K562 (cell line): ENCODE results near the gene ZBTB39. TPM values are rescaled to one million over a fixed set of nuclear protein-coding genes. Genes with fewer than 3 reads are reported as not detected.

Source experiments
- ARID1B ChIP-seq: fragments of 450-650 bp; IDR thresholded peaks from 2 replicates; pipeline ENCODE4 v1.6.1; 2016; ENCODE audit warnings: antibody characterized with exemption, mild to moderate bottlenecking, inconsistent platforms
- BRF1 ChIP-seq: IDR thresholded peaks from 3 replicates; pipeline ENCODE4 v1.6.1; 2011; ENCODE audit warnings: borderline replicate concordance, mild to moderate bottlenecking; ENCODE audit not compliant: insufficient read length; ENCODE audit errors: extremely low read depth
- CTCF ChIP-seq, 3 experiments: IDR thresholded peaks in 2 of 3; conservative IDR thresholded peaks in 1 of 3; 2 replicates each; pipeline ENCODE4 v1.5.1; 2011 to 2012; ENCODE audit warnings: low read length in 3 of 3, mild to moderate bottlenecking in 3 of 3, control low read depth in 2 of 3, improper control_type of control experiment in 1 of 3, inconsistent platforms in 1 of 3, low read depth in 1 of 3, mixed read lengths in 1 of 3, moderate library complexity in 1 of 3; ENCODE audit not compliant: insufficient read depth in 2 of 3
- GATAD2A ChIP-seq: fragments of 450-650 bp; IDR thresholded peaks from 2 replicates; pipeline ENCODE4 v1.6.1; 2017
- HNRNPLL ChIP-seq: fragments of 200-400 bp; formaldehyde crosslinking; IDR thresholded peaks from 2 replicates; pipeline ENCODE4 v1.6.1; 2017; ENCODE audit warnings: low read length, low read depth, mild to moderate bottlenecking; ENCODE audit not compliant: poor library complexity, severe bottlenecking
- JUN ChIP-seq, 2 experiments: sonication (generic) in 1 of 2; formaldehyde crosslinking in 1 of 2; IDR thresholded peaks; 2 replicates each; pipeline versions ENCODE4 v1.6.1 to v1.8.0; 2012 to 2022; ENCODE audit warnings: borderline replicate concordance in 2 of 2, mild to moderate bottlenecking in 2 of 2, improper control_type of control experiment in 1 of 2, low read depth in 1 of 2, low read length in 1 of 2, missing genetic modification reagents in 1 of 2
- KLF16 ChIP-seq: IDR thresholded peaks from 2 replicates; pipeline ENCODE4 v1.6.1; 2016; ENCODE audit warnings: antibody characterized with exemption
- MAX ChIP-seq: sonication (generic); formaldehyde crosslinking; IDR thresholded peaks from 2 replicates; pipeline ENCODE4 v1.9.0; 2022; ENCODE audit warnings: mild to moderate bottlenecking, missing genetic modification reagents
- RAD51 ChIP-seq: fragments of 450-650 bp; IDR thresholded peaks from 2 replicates; pipeline ENCODE4 v1.7.1; 2016; ENCODE audit warnings: low read depth, mild to moderate bottlenecking, borderline replicate concordance
- SIN3A ChIP-seq, 2 experiments: fragments of 150-350 bp in 1 of 2; IDR thresholded peaks; 2 replicates each; pipeline ENCODE4 v1.6.1; 2011 to 2016; ENCODE audit warnings: borderline replicate concordance in 2 of 2, low read depth in 2 of 2, low read length in 2 of 2, mild to moderate bottlenecking in 2 of 2, moderate library complexity in 2 of 2; ENCODE audit not compliant: control insufficient read depth in 1 of 2
- SRF ChIP-seq, 2 experiments: fragments of 250-450, 450-650 bp in 1 of 2; sonication (Bioruptor Pico) in 1 of 2; sonication (generic) in 1 of 2; formaldehyde crosslinking; IDR thresholded peaks; 2 replicates each; pipeline versions ENCODE4 v1.5.0 to v1.5.1; 2020 to 2022; ENCODE audit warnings: mild to moderate bottlenecking in 1 of 2, missing genetic modification reagents in 1 of 2
- VEZF1 ChIP-seq: fragments of 200-800 bp; sonication (Bioruptor generic); IDR thresholded peaks from 2 replicates; pipeline ENCODE4 v1.6.1; 2017; ENCODE audit warnings: missing genetic modification characterization, missing compliant biosample characterization
- ZBTB49 ChIP-seq: sonication (generic); formaldehyde crosslinking; IDR thresholded peaks from 2 replicates; pipeline ENCODE4 v1.8.0; 2022; ENCODE audit warnings: missing genetic modification reagents, mild to moderate bottlenecking, borderline replicate concordance
- ZKSCAN3 ChIP-seq: fragments of 250-450 bp; sonication (Bioruptor Pico); IDR thresholded peaks from 2 replicates; pipeline ENCODE4 v1.4.0; 2020
- ZNF124 ChIP-seq: sonication (generic); formaldehyde crosslinking; IDR thresholded peaks from 2 replicates; pipeline ENCODE4 v1.8.1; 2022; ENCODE audit warnings: missing genetic modification reagents
- ZNF133 ChIP-seq: fragments of 250-450 bp; sonication (Bioruptor Pico); IDR thresholded peaks from 2 replicates; pipeline ENCODE4 v1.4.0; 2020; ENCODE audit warnings: mild to moderate bottlenecking
- ZNF740 ChIP-seq, 3 experiments: fragments of 200-800 bp in 1 of 3; sonication (Bioruptor generic) in 1 of 3; sonication (generic) in 1 of 3; formaldehyde crosslinking in 1 of 3; IDR thresholded peaks; 2 replicates each; pipeline versions ENCODE4 v1.6.1 to v1.8.0; 2016 to 2022; ENCODE audit warnings: mild to moderate bottlenecking in 2 of 3, missing compliant biosample characterization in 2 of 3, missing genetic modification characterization in 2 of 3, missing genetic modification reagents in 1 of 3
- ZNF76 ChIP-seq: fragments of 250-450 bp; sonication (Bioruptor Pico); IDR thresholded peaks from 2 replicates; pipeline ENCODE4 v1.4.0; 2020; ENCODE audit warnings: mild to moderate bottlenecking, moderate library complexity, borderline replicate concordance
- polyA plus RNA-seq, 8 experiments: library from polyadenylated mRNA; depleted of rRNA in 4 of 8; stranded (reverse) in 5 of 8; unstranded in 3 of 8; fragments of >200 nt; fragmentation: Nextera tagmentation in 2 of 8; fragmentation: Illumina TruSeq in 1 of 8; extraction: Ambion mirVana in 2 of 8; extraction: Trizol in 1 of 8; gene quantifications; 2 replicates each; pipeline versions ENCODE4 v1.2.1 to v1.2.3, GENCODE V29; 2011 to 2014; ENCODE audit warnings: inconsistent platforms in 1 of 8, missing spikeins in 1 of 8
- total RNA-seq, 7 experiments: library from RNA; depleted of rRNA in 6 of 7; stranded (reverse); fragments of >200 nt in 6 of 7; fragmentation: Illumina TruSeq in 2 of 7; extraction: Trizol in 2 of 7; gene quantifications; 2 replicates each; pipeline versions ENCODE4 v1.2.1 to v1.2.3, GENCODE V29; 2011 to 2021; ENCODE audit warnings: low replicate concordance in 1 of 7

ZBTB39 gene
- total and polyA plus RNA-seq, 9 of the 15 experiments (the other 6 are each of a cell fraction or from before 2014, with no cell fraction given), result 3.3 to 13.3 (median 8.6) TPM

- TF ChIP-seq SIN3A (IDR thresholded peaks at IDR 0.05; ENCODE audit: borderline replicate concordance in 2 of 2, control insufficient read depth in 1 of 2, low read depth in 2 of 2, low read length in 2 of 2) (peak in 1 of 2 experiments; percentile 56; a peak in 1 of 4 replicates), ZBTB49 (CRISPR knock-in tag) (no peak), SRF (CRISPR knock-in tag; IDR thresholded peaks at IDR 0.05) (no peak), HNRNPLL (no peak), ZNF76 (CRISPR knock-in tag) (0 out of 2 replicates have a peak, but pooled peaks have one; percentile 67), CTCF (IDR thresholded peaks at IDR 0.05 in 2 of 3, conservative IDR thresholded peaks at IDR 0.05 in 1 of 3; ENCODE audit: insufficient read depth in 2 of 3, low read depth in 1 of 3, low read length in 3 of 3) (no peak), ZKSCAN3 (CRISPR knock-in tag) (no peak), ZNF740 (CRISPR knock-in tag; IDR thresholded peaks at IDR 0.05) (peak; percentile 65; the same call in 1 of the 2 replicates), ZNF740 (tag; IDR thresholded peaks at IDR 0.05) (no peak), JUN (IDR thresholded peaks at IDR 0.05; ENCODE audit: borderline replicate concordance, low read depth, low read length) (no peak), JUN (CRISPR knock-in tag; IDR thresholded peaks at IDR 0.05; ENCODE audit: borderline replicate concordance) (no peak), ZNF124 (CRISPR knock-in tag) (no peak), GATAD2A (no peak), VEZF1 (peak; percentile 10; the same call in 1 of the 2 replicates), MAX (peak; percentile 90), RAD51 (peak; percentile 25; the same call in 1 of the 2 replicates), BRF1 (no peak), ZNF133 (CRISPR knock-in tag) (no peak), KLF16 (0 out of 2 replicates have a peak, but pooled peaks have one; percentile 15), ARID1B (peak; percentile 74)
Observed at GRCh38 chr12:57027011-57027804, 20.9 kb upstream of the ZBTB39 start (continued).
